Gastroesophageal sphincter (tissue), 3 donors: ENCODE results near the gene ADORA2A.

Experiments used
- CTCF ChIP-seq, 4 experiments: fragments of 200-600 bp in 2 of 4; fragments of 450-650 bp in 2 of 4; sonication (generic) in 1 of 4; IDR thresholded peaks; one replicate each; pipeline ENCODE4 v1.5.1; 2017 to 2019; ENCODE audit warnings: antibody characterized with exemption in 4 of 4, mild to moderate bottlenecking in 2 of 4, moderate library complexity in 2 of 4
- EP300 ChIP-seq: sonication (generic); formaldehyde crosslinking; IDR thresholded peaks from one replicate; pipeline ENCODE4 v1.6.1; 2017; ENCODE audit warnings: antibody characterized with exemption, mild to moderate bottlenecking
- POLR2A ChIP-seq, 2 donors: fragments of 450-650 bp; IDR thresholded peaks; one replicate each; pipeline ENCODE4 v1.6.1; 2017; ENCODE audit warnings: antibody characterized with exemption in 2 of 2, mild to moderate bottlenecking in 2 of 2, moderate library complexity in 1 of 2
- POLR2AphosphoS5 ChIP-seq: sonication (generic); formaldehyde crosslinking; IDR thresholded peaks from one replicate; pipeline ENCODE4 v1.6.1; 2017; ENCODE audit warnings: antibody characterized with exemption

- TF ChIP-seq POLR2A (IDR thresholded peaks at IDR 0.05) (no peak), CTCF (IDR thresholded peaks at IDR 0.05) (no peak), POLR2AphosphoS5 (no peak), EP300 (no peak)
Measured at GRCh38 chr22:24418786-24419474, 8.5 kb upstream of the ADORA2A start.
